Embryonic facial prominence (tissue), 1 donor: ENCODE results near the gene EPHA4.
A peak's percentile ranks its signal among the peaks of the same experiment; 100 is the strongest.

Experiments
- DNase-seq: peaks from one replicate; pipeline ENCODE4 v3.0.0-alpha.2; 2016; ENCODE audit errors: extremely low spot score

Gene EPHA4

DNA sequence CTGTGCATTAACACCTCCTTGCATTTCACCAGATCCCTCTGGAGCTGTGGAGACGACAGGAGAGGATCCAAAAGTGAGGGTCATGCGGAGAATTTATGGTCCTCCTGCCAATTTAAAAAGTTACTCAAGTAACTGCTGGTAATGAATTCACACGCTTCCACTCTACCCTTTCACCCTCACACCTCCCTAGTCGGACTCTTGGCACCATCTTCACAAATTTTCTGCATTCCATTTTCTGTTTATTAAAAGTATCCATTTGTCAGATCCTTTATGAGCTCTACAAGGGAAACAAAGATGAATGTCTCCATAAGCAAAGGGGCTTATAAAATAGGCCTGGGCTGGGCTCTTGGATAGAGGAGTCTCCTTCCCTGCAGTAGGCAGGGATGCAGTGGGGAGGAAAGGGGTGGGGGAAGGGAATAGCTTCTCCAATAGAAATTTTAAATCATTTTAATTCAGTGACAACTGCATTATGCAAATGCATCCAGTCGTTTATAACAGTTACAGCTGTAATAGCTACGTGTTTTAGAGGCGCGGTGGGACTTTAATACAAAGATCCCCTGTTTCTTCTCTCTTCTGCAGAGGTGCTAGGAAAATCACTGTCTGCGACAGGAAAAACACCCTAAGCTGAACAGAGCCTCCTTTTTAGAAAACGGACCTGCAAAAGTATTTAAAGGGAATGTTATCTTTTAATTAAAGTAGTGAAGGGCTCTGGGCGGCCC lies 132.2 kb downstream of the EPHA4 start:
- DNase-seq: no peak

- DNase-seq: no peak
Observed at GRCh38 chr2:221437056-221437455, 135.0 kb downstream of the EPHA4 start.

DNA sequence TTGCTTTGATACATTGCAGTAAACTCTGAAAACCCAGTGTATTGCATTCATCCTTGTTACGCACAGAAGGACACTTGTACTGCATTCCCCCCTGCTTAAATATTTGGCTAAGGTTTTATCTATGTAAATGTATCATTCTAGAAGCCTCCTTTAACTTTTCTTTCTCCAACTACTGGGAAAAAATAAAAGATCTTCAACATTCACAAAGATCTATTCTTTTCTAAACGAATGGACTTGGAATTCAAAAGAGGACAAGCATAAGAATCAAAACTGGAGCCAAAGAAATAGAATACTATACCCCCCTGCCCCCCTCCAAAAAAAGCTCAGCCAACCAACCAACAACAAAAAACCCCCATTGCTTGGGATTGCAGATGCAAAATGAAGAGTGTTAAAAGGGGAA lies 136.9 kb downstream of the EPHA4 start:
- DNase-seq: no peak

DNA sequence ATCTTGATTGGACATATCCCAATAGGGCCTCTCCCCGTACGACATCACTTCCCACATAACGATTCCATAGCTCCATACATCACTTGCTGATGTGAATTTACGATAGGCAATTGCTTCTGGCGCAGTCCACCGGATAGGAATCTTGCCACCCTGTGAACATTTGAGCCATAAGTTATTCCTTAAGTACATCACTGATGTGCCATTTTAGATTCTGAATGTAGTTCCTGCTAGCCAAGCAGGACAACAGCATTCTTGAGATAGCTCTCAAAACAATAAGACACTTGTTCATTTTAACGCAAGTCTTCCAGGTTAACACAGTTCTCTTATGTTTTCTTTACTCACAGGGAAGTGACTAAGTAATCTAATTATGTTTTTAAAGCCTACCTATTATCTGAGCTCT lies 138.0 kb downstream of the EPHA4 start:
- DNase-seq: no peak

- DNase-seq: no peak
Observed at GRCh38 chr2:221431477-221431876, 140.6 kb downstream of the EPHA4 start.

- no peak for DNase-seq
Observed at GRCh38 chr2:221429741-221430491, 142.2 kb downstream of the EPHA4 start.

DNA sequence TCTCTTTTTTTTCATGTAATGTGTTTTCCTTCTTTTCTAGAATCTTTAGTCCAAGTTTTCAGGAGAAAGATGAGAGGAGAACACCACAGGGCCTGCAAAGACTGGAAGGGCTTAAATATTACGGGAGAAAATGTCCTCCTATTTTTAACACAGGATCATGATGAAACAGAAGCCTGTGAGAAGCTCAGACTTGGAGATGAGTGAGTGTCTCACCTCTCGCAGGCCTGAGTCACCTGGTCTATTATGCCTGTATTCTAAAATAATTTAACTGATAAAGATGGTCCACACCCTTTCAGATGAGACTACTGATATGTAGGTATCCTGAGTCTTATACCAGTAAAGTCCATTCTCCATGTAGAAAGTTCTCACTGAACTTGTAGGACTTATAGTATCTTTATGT lies 143.2 kb downstream of the EPHA4 start:
- no peak for DNase-seq

DNA sequence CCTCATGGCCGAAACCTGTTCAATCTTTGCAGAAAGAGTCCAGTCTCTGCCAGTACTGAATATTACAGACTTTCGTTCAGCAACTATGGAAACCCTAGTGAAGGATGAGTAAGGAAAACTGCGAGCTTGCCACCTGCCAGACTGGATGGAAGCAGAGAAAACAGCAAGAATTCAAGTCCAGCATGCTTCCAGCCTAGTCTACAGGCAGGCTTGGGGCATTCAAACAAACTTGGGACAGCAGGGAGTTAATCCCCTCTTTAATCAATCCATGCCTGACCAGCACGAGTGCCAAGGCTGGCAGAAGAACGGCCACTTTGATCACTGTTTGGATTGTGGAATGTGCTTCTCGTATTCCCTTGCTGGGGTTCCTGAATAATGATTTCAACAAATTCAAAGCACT lies 145.2 kb downstream of the EPHA4 start:
- no peak for DNase-seq

DNA sequence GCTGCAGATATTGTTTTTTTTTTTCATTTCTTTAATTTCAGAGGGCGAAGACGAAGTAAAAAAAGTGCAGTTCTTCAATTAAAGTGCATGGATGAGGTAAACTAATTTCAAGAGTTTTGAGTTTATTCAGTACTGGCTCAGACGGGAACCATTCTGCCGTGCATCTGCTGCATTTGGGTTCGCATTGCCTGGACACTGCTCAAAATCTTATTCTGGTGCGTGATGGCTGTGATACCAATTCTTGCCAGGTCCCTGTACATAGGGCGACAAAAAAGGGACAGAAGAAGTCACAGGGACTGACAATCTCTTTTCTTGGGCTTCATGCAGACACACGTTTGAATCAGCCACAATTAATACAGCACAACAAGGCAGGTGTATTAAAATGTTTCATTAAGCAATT lies 146.2 kb downstream of the EPHA4 start:
- DNase-seq: no peak

DNA sequence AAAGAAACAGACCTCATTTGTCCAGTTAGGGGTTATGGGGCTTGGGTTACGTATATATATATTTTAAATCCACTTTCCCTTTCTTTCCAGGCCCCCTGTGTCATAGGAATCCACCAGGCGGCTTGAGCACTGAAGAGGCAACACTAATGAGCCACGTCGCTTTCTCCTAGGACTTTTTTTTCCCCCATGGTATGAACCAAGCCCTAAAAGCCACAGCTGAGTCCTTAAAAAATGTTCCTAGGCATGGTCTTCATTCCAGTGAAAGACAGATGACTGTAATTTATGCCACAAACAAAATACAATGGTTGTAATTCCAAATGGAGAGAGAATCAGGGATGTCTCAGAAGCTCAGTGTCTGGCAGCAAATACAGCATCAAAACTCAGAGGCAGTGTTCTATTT lies 146.8 kb downstream of the EPHA4 start:
- DNase-seq: no peak

DNA sequence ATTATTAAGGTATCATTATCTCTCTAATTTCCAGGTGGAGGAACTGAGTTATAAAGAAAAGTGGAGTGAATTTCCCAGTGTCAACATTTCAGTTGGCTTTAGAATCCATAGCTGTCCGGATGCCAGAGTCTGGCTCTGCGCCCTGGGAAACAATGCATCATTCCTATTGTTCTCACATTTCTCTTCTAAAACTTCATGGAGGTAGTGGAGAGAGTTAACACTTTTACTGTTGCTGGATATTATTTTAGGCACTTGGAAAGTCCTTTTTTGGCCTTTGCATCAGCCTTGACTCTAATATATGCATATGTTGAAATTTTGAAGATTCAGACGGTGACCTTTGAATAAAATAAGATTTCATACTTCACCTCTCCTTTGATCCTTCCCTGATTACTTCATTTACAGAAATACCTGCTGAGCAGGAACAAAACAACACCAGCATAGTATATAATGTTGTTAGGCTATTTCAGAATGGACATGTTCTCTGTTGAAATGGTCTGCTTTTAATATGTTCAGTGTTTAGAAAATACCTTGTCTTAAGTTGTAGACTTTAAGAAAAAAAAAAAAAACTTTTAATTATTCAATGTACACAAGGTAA lies 148.8 kb downstream of the EPHA4 start:
- DNase-seq: no peak

DNA sequence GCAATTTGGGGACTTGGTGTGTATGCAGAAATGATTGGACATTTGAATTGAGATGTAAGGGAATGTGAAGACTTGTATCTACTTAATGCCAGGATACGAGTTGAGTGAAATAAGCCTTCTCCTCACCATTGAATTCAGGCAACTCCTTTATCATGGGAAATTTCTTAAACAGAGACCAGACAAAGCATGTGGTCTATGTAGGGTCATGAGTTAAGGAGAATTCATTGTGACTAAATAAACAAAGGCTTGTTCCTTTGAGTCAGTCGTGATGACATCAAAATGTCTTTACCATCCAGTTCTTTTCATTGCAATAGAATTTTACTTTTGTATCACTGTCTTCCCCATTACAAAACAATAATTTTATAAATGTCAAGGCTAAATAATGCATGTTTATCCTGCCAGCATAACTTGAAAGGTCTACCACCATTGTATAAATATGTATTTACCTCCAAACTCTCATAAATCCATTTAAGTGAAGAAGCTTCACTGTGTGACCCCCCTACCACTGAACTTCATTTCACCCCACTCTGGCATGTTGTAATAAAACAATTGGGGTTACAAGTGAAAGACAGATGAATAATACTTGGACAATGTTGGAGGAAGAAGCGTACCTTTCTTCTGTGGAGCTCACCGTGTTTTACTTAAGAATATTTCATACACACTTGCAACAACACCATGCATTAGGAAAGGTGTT lies 149.4 kb downstream of the EPHA4 start:
- no peak for DNase-seq

DNA sequence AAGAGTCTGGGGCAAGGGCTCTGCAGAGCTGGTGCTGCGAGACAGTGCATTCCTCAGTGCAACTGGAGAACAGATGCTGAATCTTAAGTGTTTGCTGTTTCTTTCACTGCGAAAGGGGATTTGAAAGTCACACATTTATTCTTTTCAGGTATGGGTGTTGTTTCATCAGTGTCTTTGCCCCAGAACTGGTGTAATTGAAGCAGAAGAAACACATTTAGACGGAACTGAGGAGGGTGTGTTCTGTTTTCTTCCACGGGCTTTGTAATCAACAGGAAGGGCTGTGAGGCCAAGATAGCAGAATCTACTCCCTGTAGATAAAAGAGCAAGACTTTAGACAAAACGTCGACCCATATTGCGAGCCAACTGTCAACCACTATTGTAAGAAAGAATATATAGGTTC lies 151.9 kb downstream of the EPHA4 start:
- no peak for DNase-seq

DNA sequence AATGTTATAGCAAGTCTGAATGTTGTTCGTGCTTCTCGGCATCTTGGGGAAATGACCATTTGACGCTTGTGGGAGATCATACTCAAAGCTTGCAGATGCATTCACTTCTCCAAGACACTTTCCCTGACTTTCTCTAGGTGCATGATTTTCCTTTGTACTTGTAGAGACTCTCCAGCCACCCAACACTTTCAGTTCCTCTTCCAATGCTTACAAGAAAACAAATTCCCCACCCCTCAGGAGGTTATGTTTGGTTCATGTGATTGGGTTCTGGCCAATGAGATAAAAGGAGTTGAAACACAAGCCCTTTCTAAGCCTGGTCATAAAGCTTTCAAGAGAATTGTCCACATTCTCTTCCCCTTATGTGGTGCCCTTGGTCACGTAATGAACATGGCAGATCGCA lies 156.3 kb downstream of the EPHA4 start:
- no peak for DNase-seq

DNA sequence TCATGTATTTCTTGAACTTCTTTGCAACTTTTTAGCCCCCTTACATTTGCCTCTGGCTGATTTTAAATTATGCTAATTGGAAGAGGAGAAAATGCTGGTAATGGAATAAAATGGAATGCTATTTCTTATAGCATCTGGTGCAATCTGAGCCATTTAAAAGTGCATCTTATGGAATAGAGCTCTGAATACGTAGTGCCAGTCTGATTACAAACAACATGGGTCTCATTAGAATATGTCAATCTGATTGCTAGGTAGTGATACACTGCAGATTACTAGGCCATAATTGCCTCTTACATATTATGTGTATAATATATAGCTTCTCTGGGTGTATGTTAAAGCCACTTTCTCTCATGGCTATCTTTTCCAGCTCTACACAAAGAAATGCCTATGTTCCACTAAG lies 159.1 kb downstream of the EPHA4 start:
- DNase-seq: no peak

DNA sequence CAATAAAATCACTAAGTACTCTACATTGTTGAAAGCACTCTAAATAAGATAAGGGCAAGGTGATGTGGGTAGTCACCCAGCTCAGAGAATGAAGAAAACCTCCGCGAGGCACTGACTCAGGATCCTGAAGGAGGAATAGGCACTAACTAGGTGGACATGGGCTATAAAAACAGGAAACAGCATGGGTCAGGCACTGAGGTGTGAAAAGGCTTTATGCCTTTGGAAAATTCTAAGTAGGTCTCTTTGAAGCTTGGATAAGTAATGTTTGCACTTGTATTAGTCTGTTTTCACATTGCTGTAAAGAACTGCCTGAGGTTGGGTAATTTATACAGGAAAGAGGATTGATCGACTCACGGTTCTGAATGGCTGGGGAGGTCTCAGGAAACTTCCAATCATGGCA lies 161.6 kb downstream of the EPHA4 start:
- no peak for DNase-seq

GRCh38 chr2:221407765-221408164 lies 164.3 kb downstream of the EPHA4 start:
- no peak for DNase-seq

- DNase-seq: no peak
Observed at GRCh38 chr2:221405521-221405920, 166.6 kb downstream of the EPHA4 start.

DNA sequence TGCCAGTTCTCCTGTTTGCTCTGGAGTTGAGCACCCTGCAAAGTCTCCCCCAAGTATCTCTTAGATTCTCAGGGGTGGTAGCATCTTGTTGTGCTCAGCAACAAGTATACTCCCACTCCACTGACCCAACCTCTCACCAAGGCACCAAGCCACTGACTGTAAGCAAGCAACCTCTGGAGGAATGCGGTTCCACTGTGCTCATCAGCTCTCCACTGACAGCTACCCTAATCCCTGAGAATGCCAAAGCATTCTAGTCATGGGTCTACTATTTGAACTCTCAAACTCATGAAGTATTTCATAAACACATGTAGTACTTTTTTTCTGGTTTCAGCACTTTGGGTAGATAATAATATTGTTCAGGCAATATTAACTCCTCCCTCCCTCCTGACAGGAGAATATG lies 170.0 kb downstream of the EPHA4 start:
- no peak for DNase-seq

- DNase-seq: no peak
Observed at GRCh38 chr2:221400411-221400810, 171.7 kb downstream of the EPHA4 start.

- DNase-seq: no peak
Observed at GRCh38 chr2:221399183-221399582, 172.9 kb downstream of the EPHA4 start.

DNA sequence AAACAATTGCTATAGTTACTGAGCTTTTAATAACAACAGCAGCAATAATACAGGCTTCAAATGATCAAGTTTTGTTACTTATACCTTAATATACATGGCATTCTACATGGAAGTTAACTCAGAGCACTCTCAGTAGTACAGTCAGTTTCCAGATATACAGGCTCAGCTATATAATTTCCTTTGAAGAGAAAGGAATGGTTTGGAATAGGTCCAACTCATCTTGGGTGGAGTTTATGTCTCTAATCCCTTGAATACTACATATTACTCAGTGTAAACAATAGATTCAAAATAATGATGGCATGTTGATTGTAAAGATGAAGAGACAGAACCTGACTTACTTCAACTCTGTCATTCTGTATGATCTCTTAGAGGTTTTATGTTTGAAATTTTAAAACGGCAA lies 174.9 kb downstream of the EPHA4 start:
- DNase-seq: peak; percentile 12
